ENCODE data around the gene CHMP4A. TPM values are rescaled to one million over a fixed set of nuclear protein-coding genes. Genes with fewer than 3 reads are reported as not detected.

CHMP4A gene
- total and polyA plus RNA-seq, 2 of the 13 experiments (the other 11 are each of a cell fraction or from before 2014, with no cell fraction given), result 83.6 to 113 TPM

DNA sequence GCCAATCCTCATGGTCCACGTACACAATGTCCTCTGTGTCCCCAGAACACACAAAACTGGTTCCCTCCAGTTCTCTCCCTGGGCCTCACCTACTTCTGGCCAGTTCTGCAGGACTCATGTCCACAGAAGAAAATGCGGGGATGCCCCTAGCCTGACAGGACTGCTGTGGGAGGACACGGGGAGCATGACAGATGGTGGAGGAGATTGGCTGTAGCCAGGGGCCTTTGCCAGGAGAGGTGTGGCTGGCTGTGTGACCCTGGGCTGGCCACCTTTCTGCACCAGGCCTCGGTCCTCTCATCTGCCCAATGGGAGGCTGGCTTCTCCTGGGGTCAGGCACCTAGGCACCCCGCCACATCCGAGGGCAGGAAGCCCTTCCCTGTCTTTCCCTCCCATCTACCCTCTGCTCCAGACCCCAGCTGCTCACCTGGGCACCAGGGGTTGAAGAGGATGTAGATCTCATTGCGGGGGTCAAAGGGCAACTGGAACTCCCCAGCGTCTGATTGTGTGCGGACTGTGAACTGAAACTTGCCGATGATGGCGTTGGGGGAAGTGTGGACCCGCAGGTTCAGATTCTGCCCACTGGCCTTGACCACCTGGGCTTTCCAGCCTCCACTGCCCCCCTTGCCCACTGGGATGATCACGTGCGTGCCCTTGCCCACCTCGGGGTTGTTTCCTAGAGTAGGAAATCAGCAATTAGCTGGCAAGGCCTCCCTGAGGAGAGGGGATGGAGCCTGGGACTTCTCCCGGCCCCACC lies 46.9 kb upstream of the CHMP4A start (continued):
- TF ChIP-seq, protein P1, sequence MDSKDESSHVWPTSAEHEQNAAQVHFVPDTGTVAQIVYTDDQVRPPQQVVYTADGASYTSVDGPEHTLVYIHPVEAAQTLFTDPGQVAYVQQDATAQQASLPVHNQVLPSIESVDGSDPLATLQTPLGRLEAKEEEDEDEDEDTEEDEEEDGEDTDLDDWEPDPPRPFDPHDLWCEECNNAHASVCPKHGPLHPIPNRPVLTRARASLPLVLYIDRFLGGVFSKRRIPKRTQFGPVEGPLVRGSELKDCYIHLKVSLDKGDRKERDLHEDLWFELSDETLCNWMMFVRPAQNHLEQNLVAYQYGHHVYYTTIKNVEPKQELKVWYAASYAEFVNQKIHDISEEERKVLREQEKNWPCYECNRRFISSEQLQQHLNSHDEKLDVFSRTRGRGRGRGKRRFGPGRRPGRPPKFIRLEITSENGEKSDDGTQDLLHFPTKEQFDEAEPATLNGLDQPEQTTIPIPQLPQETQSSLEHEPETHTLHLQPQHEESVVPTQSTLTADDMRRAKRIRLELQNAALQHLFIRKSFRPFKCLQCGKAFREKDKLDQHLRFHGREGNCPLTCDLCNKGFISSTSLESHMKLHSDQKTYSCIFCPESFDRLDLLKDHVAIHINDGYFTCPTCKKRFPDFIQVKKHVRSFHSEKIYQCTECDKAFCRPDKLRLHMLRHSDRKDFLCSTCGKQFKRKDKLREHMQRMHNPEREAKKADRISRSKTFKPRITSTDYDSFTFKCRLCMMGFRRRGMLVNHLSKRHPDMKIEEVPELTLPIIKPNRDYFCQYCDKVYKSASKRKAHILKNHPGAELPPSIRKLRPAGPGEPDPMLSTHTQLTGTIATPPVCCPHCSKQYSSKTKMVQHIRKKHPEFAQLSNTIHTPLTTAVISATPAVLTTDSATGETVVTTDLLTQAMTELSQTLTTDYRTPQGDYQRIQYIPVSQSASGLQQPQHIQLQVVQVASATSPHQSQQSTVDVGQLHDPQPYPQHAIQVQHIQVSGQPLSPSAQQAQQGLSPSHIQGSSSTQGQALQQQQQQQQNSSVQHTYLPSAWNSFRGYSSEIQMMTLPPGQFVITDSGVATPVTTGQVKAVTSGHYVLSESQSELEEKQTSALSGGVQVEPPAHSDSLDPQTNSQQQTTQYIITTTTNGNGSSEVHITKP (CRISPR knock-in tag; IDR thresholded peaks at IDR 0.05; ENCODE audit: low read depth), result no peak
- TF ChIP-seq, protein P2, sequence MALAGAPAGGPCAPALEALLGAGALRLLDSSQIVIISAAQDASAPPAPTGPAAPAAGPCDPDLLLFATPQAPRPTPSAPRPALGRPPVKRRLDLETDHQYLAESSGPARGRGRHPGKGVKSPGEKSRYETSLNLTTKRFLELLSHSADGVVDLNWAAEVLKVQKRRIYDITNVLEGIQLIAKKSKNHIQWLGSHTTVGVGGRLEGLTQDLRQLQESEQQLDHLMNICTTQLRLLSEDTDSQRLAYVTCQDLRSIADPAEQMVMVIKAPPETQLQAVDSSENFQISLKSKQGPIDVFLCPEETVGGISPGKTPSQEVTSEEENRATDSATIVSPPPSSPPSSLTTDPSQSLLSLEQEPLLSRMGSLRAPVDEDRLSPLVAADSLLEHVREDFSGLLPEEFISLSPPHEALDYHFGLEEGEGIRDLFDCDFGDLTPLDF (CRISPR knock-in tag; IDR thresholded peaks at IDR 0.05), result no peak
- no peak for TF ChIP-seq GATAD1 (CRISPR knock-in tag; IDR thresholded peaks at IDR 0.05)
- TF ChIP-seq ZNF382 (CRISPR knock-in tag; IDR thresholded peaks at IDR 0.05; ENCODE audit: borderline replicate concordance), result no peak
- no peak for TF ChIP-seq ZNF367 (CRISPR knock-in tag; IDR thresholded peaks at IDR 0.05; ENCODE audit: borderline replicate concordance)
- no peak for TF ChIP-seq ZNF414 (CRISPR knock-in tag; IDR thresholded peaks at IDR 0.05)
- TF ChIP-seq NONO (IDR thresholded peaks at IDR 0.05), result no peak
- TF ChIP-seq NONO (CRISPR knock-in tag; conservative IDR thresholded peaks at IDR 0.05), result peak; percentile 28; the same call in 1 of the 2 replicates
- no peak for TF ChIP-seq MIXL1 (CRISPR knock-in tag; IDR thresholded peaks at IDR 0.05)
- TF ChIP-seq NCOA1 (CRISPR knock-in tag; IDR thresholded peaks at IDR 0.05), result no peak
- TF ChIP-seq ZNF703 (CRISPR knock-in tag; IDR thresholded peaks at IDR 0.05; ENCODE audit: borderline replicate concordance), result no peak
- no peak for TF ChIP-seq GPN1 (CRISPR knock-in tag; IDR thresholded peaks at IDR 0.05; ENCODE audit: borderline replicate concordance)
- peak; percentile 73 for TF ChIP-seq HNF4A (CRISPR knock-in tag; IDR thresholded peaks at IDR 0.05)
- TF ChIP-seq PBX3 (CRISPR knock-in tag; IDR thresholded peaks at IDR 0.05; ENCODE audit: borderline replicate concordance), result no peak
- TF ChIP-seq NFE2 (CRISPR knock-in tag; IDR thresholded peaks at IDR 0.05), result no peak
- peak; percentile 67; the same call in 1 of the 2 replicates for TF ChIP-seq MLLT10 (CRISPR knock-in tag; IDR thresholded peaks at IDR 0.05)
- TF ChIP-seq, protein P3, sequence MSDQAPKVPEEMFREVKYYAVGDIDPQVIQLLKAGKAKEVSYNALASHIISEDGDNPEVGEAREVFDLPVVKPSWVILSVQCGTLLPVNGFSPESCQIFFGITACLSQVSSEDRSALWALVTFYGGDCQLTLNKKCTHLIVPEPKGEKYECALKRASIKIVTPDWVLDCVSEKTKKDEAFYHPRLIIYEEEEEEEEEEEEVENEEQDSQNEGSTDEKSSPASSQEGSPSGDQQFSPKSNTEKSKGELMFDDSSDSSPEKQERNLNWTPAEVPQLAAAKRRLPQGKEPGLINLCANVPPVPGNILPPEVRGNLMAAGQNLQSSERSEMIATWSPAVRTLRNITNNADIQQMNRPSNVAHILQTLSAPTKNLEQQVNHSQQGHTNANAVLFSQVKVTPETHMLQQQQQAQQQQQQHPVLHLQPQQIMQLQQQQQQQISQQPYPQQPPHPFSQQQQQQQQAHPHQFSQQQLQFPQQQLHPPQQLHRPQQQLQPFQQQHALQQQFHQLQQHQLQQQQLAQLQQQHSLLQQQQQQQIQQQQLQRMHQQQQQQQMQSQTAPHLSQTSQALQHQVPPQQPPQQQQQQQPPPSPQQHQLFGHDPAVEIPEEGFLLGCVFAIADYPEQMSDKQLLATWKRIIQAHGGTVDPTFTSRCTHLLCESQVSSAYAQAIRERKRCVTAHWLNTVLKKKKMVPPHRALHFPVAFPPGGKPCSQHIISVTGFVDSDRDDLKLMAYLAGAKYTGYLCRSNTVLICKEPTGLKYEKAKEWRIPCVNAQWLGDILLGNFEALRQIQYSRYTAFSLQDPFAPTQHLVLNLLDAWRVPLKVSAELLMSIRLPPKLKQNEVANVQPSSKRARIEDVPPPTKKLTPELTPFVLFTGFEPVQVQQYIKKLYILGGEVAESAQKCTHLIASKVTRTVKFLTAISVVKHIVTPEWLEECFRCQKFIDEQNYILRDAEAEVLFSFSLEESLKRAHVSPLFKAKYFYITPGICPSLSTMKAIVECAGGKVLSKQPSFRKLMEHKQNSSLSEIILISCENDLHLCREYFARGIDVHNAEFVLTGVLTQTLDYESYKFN (CRISPR knock-in tag; conservative IDR thresholded peaks at IDR 0.05), result peak; percentile 66
- TF ChIP-seq RNF2 (conservative IDR thresholded peaks at IDR 0.05; ENCODE audit: low read depth), result no peak
- no peak for TF ChIP-seq NFIC (IDR thresholded peaks at IDR 0.05; ENCODE audit: low read length)
- no peak for TF ChIP-seq TEAD2 (CRISPR knock-in tag; IDR thresholded peaks at IDR 0.05)

All from HepG2 (cell line).